Heart left ventricle (tissue), 16 donors: Measurements from ENCODE around the gene ALDH4A1. TPM values are rescaled to one million over a fixed set of nuclear protein-coding genes. Genes with fewer than 3 reads are reported as not detected.

Source experiments
- ATAC-seq, 4 donors: fragments of 200-7000 bp; cut with Tn5 transposase; one replicate each; pipeline ENCODE4 v1.9.1; 2020 to 2022; ENCODE audit warnings: moderate library complexity in 4 of 4, mild to moderate bottlenecking in 3 of 4, moderate number of reproducible peaks in 1 of 4
- DNase-seq, 5 donors: peaks; one replicate each; pipeline ENCODE4 v3.0.0-alpha.2; 2020
- H3K27ac ChIP-seq, 12 donors: fragments of 200-600 bp; sonication (generic) in 4 of 12; one replicate each; pipeline versions ENCODE4 v1.5.0 to v1.8.0; 2016 to 2022; ENCODE audit warnings: mild to moderate bottlenecking in 2 of 12
- H3K27me3 ChIP-seq, 9 donors: fragments of 200-600 bp; sonication (generic) in 2 of 9; one replicate each; pipeline versions ENCODE4 v1.5.1 to v1.8.0; 2016 to 2022; ENCODE audit warnings: mild to moderate bottlenecking in 3 of 9
- H3K36me3 ChIP-seq, 9 donors: fragments of 200-600 bp; sonication (generic) in 2 of 9; one replicate each; pipeline versions ENCODE4 v1.5.0 to v1.8.0; 2018 to 2022; ENCODE audit warnings: mild to moderate bottlenecking in 2 of 9
- H3K4me1 ChIP-seq, 12 donors: fragments of 200-600 bp; sonication (generic) in 4 of 12; one replicate each; pipeline versions ENCODE4 v1.5.0 to v1.8.0; 2016 to 2022; ENCODE audit warnings: mild to moderate bottlenecking in 3 of 12
- H3K4me3 ChIP-seq, 12 donors: fragments of 200-600 bp; sonication (generic) in 4 of 12; one replicate each; pipeline versions ENCODE4 v1.5.0 to v1.8.0; 2017 to 2022; ENCODE audit warnings: mild to moderate bottlenecking in 9 of 12, moderate library complexity in 4 of 12
- H3K9me3 ChIP-seq, 12 donors: fragments of 200-600 bp; sonication (generic) in 4 of 12; one replicate each; pipeline versions ENCODE4 v1.5.0 to v1.8.0; 2016 to 2022; ENCODE audit warnings: mild to moderate bottlenecking in 1 of 12
- CTCF ChIP-seq, 12 donors: fragments of 200-600 bp; sonication (generic) in 4 of 12; IDR thresholded peaks; one replicate each; pipeline versions ENCODE4 v1.5.0 to v1.8.0; 2018 to 2022; ENCODE audit warnings: antibody characterized with exemption in 12 of 12, mild to moderate bottlenecking in 5 of 12
- POLR2A ChIP-seq, 2 donors: fragments of 450-650 bp; IDR thresholded peaks; one replicate each; pipeline ENCODE4 v1.6.1; 2017; ENCODE audit warnings: antibody characterized with exemption in 2 of 2, mild to moderate bottlenecking in 2 of 2, moderate library complexity in 2 of 2
- WGBS, 4 donors: extraction: QIAGEN DNeasy Blood & Tissue Kit in 2 of 4; methylation state at CpG; one replicate each; pipeline versions ENCODE4 v1.1.5 to v1.1.7; 2013 to 2018; 5-methylcytosine and 5-hydroxymethylcytosine counted together
- intact Hi-C, 10 donors: fragments of 100-400 bp; cut with DNase I; formaldehyde crosslinking; loops; one replicate each; pipeline versions ENCODE4 v1.11.1 to v1.14.2; 2022
- polyA plus RNA-seq, 2 donors: library from polyadenylated mRNA; stranded (reverse); fragments of 200-250 nt; gene quantifications; one replicate each; pipeline ENCODE4 v1.2.3, GENCODE V29; 2013
- total RNA-seq, 9 donors: library from RNA; depleted of rRNA in 2 of 9; stranded (reverse); fragments of >200 nt in 2 of 9; fragmentation: NEBNext Ultra II Directional in 3 of 9; extraction: Animal tissue kit (Norgen Biotek cat#: 25700) in 3 of 9; gene quantifications; one replicate each; pipeline versions ENCODE4 v1.1.0 to v1.2.4, GENCODE V29; 2016 to 2023
- donor health status: ischemic (EF 13 %, LVEDD 7.1; RV severe dilation, severe dysfunction).
- donor health status: healthy with polysubstance abuse.
- donor health status: DM: no; HTN: yes; CAD: no.
- donor health status: DM: no; HTN: no; CAD: no.
- donor health status: ischemic (EF 25% LVEDD 6.9; RV normal size, moderate dysfunction).
- donor health status: ischemic (EF 25% LVEDD 5.7; RV mildly dilated, moderate dysfunction).
- donor health status: healthy.
- donor health status: DM: yes; HTN: yes; CAD: no.
- donor health status: ischemic (EF 35%, LVEDD 5.7; RV mildly dilated, moderate dysfunction).
- donor health status: nonischemic (EF 11% LVEDD 7.7; RV severe dilation, severe dysfunction).
- donor health status: DM: yes; HTN: yes; CAD: no.
- donor health status: PGD.
- donor health status: ischemic (EF 29% LVEDD 5.4; RV normal size, mild dysfunction).
- donor health status: nonischemic (EF 23%, LVEDD 6.1; RV moderate dilation, normal function).

The ALDH4A1 gene
- total and polyA plus RNA-seq, 11 donors, result 20.8 to 57.6 (median 30.6) TPM

- no peaks in the 10 kb centered on the region for H3K9me3 ChIP-seq
- H3K4me3 ChIP-seq, result no peak overlapping the region
- no peaks in the 10 kb centered on the region for H3K4me1 ChIP-seq
- 77 to 86% (median 82%) methylated on average over 6 of the region's 6 CpGs for WGBS, 4 donors
- ATAC-seq (no peak), DNase-seq (no peak)
- no peak overlapping the region for H3K27ac ChIP-seq
- no peaks in the 10 kb centered on the region for H3K36me3 ChIP-seq
- intact Hi-C loops, result no loop called here
- peaks cover 0 to 13% (median 0%) of the 10 kb centered on the region in 9 donors for H3K27me3 ChIP-seq
- TF ChIP-seq POLR2A (IDR thresholded peaks at IDR 0.05) (no peak), CTCF (IDR thresholded peaks at IDR 0.05) (no peak)
Measured at GRCh38 chr1:18866314-18866713, 36.0 kb downstream of the ALDH4A1 start.

DNA sequence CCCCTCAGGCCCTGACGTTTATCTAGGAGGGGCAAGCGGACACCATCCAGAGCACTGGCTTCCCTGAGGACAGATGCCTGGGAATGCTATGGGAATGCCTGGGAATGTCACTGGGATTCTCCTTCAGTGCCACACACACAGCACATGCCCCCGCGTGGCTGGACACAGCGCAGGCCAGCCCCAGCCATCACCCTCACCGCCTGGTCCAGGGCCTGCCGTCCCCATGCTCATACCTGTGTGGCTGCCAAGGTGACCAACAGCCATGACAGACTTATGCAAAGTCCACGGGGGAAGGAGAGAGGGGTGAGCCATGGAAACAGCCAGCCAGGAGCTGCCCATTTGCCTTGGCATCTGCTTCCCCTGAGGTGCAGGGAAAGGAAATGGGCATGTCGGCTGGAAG lies 37.2 kb downstream of the ALDH4A1 start:
- no peak for ATAC-seq
- Histone ChIP-seq H3K4me1 (no peaks in the 10 kb centered on the region), H3K4me3 (no peak overlapping the region), H3K36me3 (no peaks in the 10 kb centered on the region), H3K27ac (no peak overlapping the region), H3K9me3 (no peaks in the 10 kb centered on the region), H3K27me3 (peaks cover 0 to 13% (median 0%) of the 10 kb centered on the region in 9 donors)
- TF ChIP-seq CTCF (IDR thresholded peaks at IDR 0.05) (no peak), POLR2A (IDR thresholded peaks at IDR 0.05) (no peak)
- no peak for DNase-seq
- WGBS, 4 donors, result 78 to 86% (median 81%) methylated on average over 9 of the region's 9 CpGs
- intact Hi-C loops, result no loop called here

DNA sequence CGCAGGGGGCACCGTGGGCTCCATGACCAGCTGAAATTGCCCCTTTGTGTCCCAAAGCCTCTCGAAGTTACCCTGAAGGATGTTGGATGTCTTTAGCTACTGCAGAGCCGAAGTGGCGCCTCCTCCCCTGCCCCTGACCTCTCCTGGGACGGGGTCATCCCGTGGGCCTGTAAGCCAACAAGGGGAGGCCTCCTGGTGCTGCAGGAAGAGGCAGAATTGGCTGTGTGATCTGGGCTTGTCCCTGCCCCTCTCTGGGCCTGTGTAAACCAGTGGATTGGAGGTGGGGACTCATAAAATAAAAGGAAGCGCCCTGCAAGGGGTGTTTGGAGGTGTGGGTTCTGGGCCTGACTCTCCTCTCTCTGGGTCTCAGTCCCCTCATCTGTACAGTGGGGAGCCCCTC lies 40.8 kb downstream of the ALDH4A1 start:
- WGBS, 4 donors, result 61 to 85% (median 72%) methylated on average over 7 to 8 of the region's 8 CpGs
- H3K27me3 ChIP-seq, result peaks cover 0 to 10% (median 0%) of the 10 kb centered on the region in 9 donors
- no peak for TF ChIP-seq POLR2A (IDR thresholded peaks at IDR 0.05)
- no peak for TF ChIP-seq CTCF (IDR thresholded peaks at IDR 0.05)

DNA sequence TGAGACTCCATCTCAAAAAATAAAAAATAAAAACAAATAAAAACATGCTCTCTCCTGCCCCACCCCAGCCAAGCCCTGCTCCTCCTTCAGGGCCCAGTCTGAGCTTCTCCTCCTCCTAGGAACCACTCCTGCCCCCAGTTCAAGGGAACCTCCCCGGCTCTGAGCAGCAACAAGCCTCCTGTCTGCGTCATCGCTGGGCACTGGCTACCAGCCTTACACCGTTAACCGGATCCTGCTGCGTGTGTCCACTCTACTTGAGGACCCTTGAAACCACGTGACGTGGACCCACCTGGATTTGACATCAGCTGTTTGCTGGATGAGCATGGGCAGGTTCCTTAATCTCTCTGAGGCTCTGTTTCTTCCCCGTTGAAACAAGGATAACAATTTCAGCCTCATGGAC lies 41.3 kb downstream of the ALDH4A1 start:
- Histone ChIP-seq H3K9me3 (no peaks in the 10 kb centered on the region), H3K36me3 (no peaks in the 10 kb centered on the region), H3K4me1 (no peaks in the 10 kb centered on the region), H3K4me3 (no peak overlapping the region), H3K27me3 (peaks cover 0 to 10% (median 0%) of the 10 kb centered on the region in 9 donors), H3K27ac (no peak overlapping the region)
- WGBS, 4 donors, result 72 to 78% (median 75%) methylated on average over 9 of the region's 9 CpGs
- TF ChIP-seq POLR2A (IDR thresholded peaks at IDR 0.05) (no peak), CTCF (IDR thresholded peaks at IDR 0.05) (no peak)
- intact Hi-C loops, result no loop called here
- ATAC-seq (no peak), DNase-seq (no peak)

More for the DNA sequence above, 40.8 kb downstream of the ALDH4A1 start:
- no peak overlapping the region for H3K27ac ChIP-seq
- intact Hi-C loops, result no loop called here
- DNase-seq (no peak), ATAC-seq (no peak)
- no peaks in the 10 kb centered on the region for H3K9me3 ChIP-seq
- H3K4me1 ChIP-seq, result no peaks in the 10 kb centered on the region
- no peaks in the 10 kb centered on the region for H3K36me3 ChIP-seq
- no peak overlapping the region for H3K4me3 ChIP-seq
